A673 (cell line): ENCODE results near the gene PTGIS. TPM values are rescaled to one million over a fixed set of nuclear protein-coding genes. Genes with fewer than 3 reads are reported as not detected.

Experiments
- BruUV-seq: library from RNA; stranded (reverse); fragments of 400-500 nt; replicated peaks from 2 replicates; lab custom pipeline; 2021; lab: Mats Ljungman, UMichigan
- CTCF ChIA-PET: fragments of 300-600 bp; sonication (Branson Sonifier 250); formaldehyde crosslinking; loops from one replicate; lab custom pipeline; 2022; ENCODE audit warnings: antibody characterized with exemption; lab: Charles Lee
- POLR2A ChIA-PET: fragments of 300-600 bp; sonication (Branson Sonifier 250); formaldehyde crosslinking; loops from one replicate; lab custom pipeline; 2022; ENCODE audit warnings: antibody characterized with exemption; ENCODE audit not compliant: low non-redundant PET; lab: Charles Lee
- DNase-seq: peaks from one replicate; pipeline ENCODE4 v3.0.0-alpha.2; 2015; ENCODE audit warnings: low spot score
- H3K27ac ChIP-seq: fragments of 200-600 bp; sonication (generic); 2 replicates; pipeline ENCODE4 v1.5.1; 2016; ENCODE audit warnings: mixed run types, low read depth, mild to moderate bottlenecking, mixed read lengths, antibody characterized with exemption, low read length; ENCODE audit not compliant: poor library complexity, severe bottlenecking
- H3K27me3 ChIP-seq: fragments of 200-600 bp; sonication (generic); replicated peaks from 2 replicates; pipeline ENCODE4 v1.6.1; 2017; ENCODE audit warnings: mixed run types, low read depth, mild to moderate bottlenecking, mixed read lengths, antibody characterized with exemption, low read length; ENCODE audit not compliant: insufficient read depth, poor library complexity
- H3K36me3 ChIP-seq: fragments of 200-600 bp; sonication (generic); 2 replicates; pipeline ENCODE4 v1.6.1; 2016; ENCODE audit warnings: mixed run types, mild to moderate bottlenecking, mixed read lengths, antibody characterized with exemption, low read length; ENCODE audit not compliant: insufficient read depth, poor library complexity, severe bottlenecking
- H3K4me1 ChIP-seq: fragments of 200-600 bp; sonication (generic); 2 replicates; pipeline ENCODE4 v1.6.1; 2017; ENCODE audit warnings: mixed run types, mild to moderate bottlenecking, mixed read lengths, antibody characterized with exemption, low read length; ENCODE audit not compliant: insufficient read depth, poor library complexity, severe bottlenecking
- H3K4me3 ChIP-seq: fragments of 200-600 bp; sonication (generic); 2 replicates; pipeline ENCODE4 v1.5.1; 2016; ENCODE audit warnings: low read depth, mixed run types, mild to moderate bottlenecking, mixed read lengths, low read length; ENCODE audit not compliant: poor library complexity, severe bottlenecking
- H3K9me3 ChIP-seq: fragments of 200-600 bp; sonication (generic); 2 replicates; pipeline ENCODE4 v1.6.1; 2016; ENCODE audit warnings: mixed run types, low read depth, mild to moderate bottlenecking, mixed read lengths, antibody characterized with exemption, low read length; ENCODE audit not compliant: poor library complexity, severe bottlenecking
- EZH2 ChIP-seq: fragments of 200-600 bp; sonication (generic); IDR thresholded peaks from 2 replicates; pipeline ENCODE4 v1.6.1; 2017; ENCODE audit warnings: borderline replicate concordance, low read depth, mild to moderate bottlenecking, mixed read lengths, antibody characterized with exemption, low read length; ENCODE audit not compliant: poor library complexity, severe bottlenecking
- intact Hi-C: fragments of 100-400 bp; cut with micrococcal nuclease; formaldehyde crosslinking; loops from one replicate; pipeline ENCODE4 v1.10.0; 2022; ENCODE audit not compliant: unreplicated experiment
- total RNA-seq: library from RNA; stranded (reverse); gene quantifications from 2 replicates; pipeline ENCODE4 v1.2.3, GENCODE V29; 2021
- TF ChIP-seq, protein P1 (sequence below): fragments of 300-800, 200-600 bp; sonication (generic); conservative IDR thresholded peaks from 2 replicates; pipeline ENCODE4 v1.5.1; 2017; ENCODE audit warnings: low read depth, mild to moderate bottlenecking, antibody characterized with exemption, low read length, moderate library complexity, mixed read lengths

Gene PTGIS
- total RNA-seq, 1 experiment from 2014 or later: not detected

DNA sequence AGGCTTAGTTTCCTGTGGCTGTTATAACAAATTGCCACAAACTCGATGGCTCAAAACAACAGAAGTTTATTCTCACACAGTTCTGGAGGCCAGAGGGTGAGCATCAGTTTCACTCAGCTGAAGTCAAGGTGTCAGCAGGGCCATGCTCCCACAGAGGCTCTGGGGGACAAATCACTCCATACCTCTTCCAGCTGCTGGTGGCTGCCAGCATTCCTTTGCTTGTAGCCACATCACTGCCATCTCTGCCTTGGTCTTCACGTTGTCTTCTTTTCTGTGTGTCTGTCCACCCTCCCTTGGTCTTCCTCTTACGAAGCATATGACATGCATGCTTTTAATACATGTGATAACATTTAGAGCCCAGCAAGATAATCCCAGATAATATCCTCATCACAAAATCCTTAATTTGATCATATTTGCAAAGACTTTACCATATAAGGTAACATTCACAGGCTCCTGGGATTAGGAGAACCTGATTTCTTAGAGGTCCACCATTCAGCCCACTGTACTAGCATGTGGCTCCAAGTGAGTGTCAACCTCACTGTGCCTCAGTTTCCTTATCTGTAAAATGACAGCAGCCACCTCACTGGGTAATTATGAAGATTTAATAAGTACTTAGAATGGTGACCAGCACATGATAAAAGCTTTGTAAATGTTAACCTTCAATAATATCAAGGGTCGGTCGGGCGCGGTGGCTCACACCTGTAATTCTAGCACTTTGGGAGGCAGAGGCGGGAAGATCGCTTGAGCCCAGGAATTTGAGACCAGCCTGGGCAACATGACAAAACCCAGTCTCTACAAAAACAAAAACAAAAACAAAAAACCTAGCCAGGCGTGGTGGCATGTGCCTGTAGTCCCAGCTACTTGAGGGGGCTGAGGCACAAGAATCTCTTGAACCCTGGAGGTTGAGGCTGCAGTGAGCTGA, 14.7 kb upstream of the PTGIS start:
- Histone ChIP-seq H3K4me3 (no peak overlapping the region), H3K27ac (no peak overlapping the region), H3K9me3 (peaks cover 6% of the 10 kb centered on the region), H3K27me3 (peaks cover 13% of the 10 kb centered on the region), H3K36me3 (no peaks in the 10 kb centered on the region), H3K4me1 (no peaks in the 10 kb centered on the region)
- ChIA-PET POLR2A (interaction anchor here (0.7 kb wide), 1 partner anchor 21 kb away, joined by 12 read pairs; no protein-coding TSS in a partner anchor), CTCF (no interaction called here)
- no peak for DNase-seq
- intact Hi-C loops: no loop called here
- BruUV-seq: no TSS peak
- TF ChIP-seq, protein P1, sequence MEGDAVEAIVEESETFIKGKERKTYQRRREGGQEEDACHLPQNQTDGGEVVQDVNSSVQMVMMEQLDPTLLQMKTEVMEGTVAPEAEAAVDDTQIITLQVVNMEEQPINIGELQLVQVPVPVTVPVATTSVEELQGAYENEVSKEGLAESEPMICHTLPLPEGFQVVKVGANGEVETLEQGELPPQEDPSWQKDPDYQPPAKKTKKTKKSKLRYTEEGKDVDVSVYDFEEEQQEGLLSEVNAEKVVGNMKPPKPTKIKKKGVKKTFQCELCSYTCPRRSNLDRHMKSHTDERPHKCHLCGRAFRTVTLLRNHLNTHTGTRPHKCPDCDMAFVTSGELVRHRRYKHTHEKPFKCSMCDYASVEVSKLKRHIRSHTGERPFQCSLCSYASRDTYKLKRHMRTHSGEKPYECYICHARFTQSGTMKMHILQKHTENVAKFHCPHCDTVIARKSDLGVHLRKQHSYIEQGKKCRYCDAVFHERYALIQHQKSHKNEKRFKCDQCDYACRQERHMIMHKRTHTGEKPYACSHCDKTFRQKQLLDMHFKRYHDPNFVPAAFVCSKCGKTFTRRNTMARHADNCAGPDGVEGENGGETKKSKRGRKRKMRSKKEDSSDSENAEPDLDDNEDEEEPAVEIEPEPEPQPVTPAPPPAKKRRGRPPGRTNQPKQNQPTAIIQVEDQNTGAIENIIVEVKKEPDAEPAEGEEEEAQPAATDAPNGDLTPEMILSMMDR: no peak
- TF ChIP-seq EZH2: no peak

DNA sequence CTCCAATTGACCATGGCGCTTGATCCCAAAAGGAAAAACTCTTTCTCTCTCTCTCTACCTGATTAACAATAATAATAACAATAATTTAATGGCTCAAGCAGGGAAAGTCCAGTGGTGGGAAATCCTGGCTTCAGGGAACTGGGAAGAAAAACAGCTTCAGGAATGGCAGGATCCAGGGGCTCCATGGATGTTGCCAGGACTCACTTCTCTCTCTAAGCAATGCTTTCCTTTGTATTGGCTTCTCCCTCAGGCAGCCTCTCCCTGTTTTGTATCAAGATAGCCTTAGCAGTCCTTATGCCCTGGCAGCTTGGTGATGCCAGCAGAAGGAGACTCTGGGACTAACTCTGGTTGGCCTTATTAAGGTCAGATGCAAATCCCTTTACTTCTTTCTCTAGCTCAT, 13.5 kb upstream of the PTGIS start:
- CTCF ChIA-PET: no interaction called here
- BruUV-seq: no TSS peak

DNA sequence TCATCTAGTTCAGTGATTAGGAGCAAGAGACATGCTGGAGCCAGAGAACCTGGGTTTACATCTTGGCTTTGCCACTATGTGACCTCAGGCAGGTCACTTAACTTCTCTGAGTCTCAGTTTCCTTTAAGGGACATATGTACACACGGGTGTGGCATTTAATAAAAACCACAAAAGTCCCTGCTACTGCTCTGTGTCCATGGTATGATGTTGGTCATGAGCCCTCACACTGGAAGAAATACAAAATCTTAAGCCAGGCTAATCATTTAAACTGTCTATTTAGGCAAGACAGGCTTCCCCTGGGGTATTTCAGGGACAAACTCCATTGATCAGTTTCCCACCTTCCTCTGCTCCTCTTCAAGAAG, 12.9 kb upstream of the PTGIS start:
- Histone ChIP-seq H3K27ac (no peak overlapping the region), H3K4me3 (no peak overlapping the region), H3K9me3 (peaks cover 6% of the 10 kb centered on the region), H3K4me1 (no peaks in the 10 kb centered on the region), H3K36me3 (no peaks in the 10 kb centered on the region), H3K27me3 (peaks cover 4% of the 10 kb centered on the region)
- POLR2A ChIA-PET: no interaction called here
- CTCF ChIA-PET: no interaction called here
- BruUV-seq: no TSS peak
- DNase-seq: no peak
- intact Hi-C loops: no loop called here
- TF ChIP-seq, protein P1: no peak
- no peak for TF ChIP-seq EZH2

More for the DNA sequence above, 13.5 kb upstream of the PTGIS start:
- DNase-seq: no peak
- Histone ChIP-seq H3K9me3 (peaks cover 6% of the 10 kb centered on the region), H3K4me3 (no peak overlapping the region), H3K27ac (no peak overlapping the region), H3K36me3 (no peaks in the 10 kb centered on the region), H3K27me3 (peaks cover 4% of the 10 kb centered on the region), H3K4me1 (no peaks in the 10 kb centered on the region)
- intact Hi-C loops: no loop called here
- TF ChIP-seq, protein P1: no peak
- no peak for TF ChIP-seq EZH2
- POLR2A ChIA-PET: no interaction called here
